Gastrocnemius medialis (tissue), 4 donors: ENCODE results near the gene TEK. TPM values are rescaled to one million over a fixed set of nuclear protein-coding genes. Genes with fewer than 3 reads are reported as not detected.

Source experiments
- ATAC-seq, 2 donors: fragments of 150-250 bp; one replicate each; pipeline ENCODE4 v1.9.1; 2016
- DNase-seq, 2 donors: peaks; one replicate each; pipeline ENCODE4 v3.0.0-alpha.2; 2019
- H3K27ac ChIP-seq, 4 donors: fragments of 200-600 bp; sonication (generic); 1 replicate in 1 of 4; 2 replicates in 3 of 4; pipeline ENCODE4 v1.5.1; 2016 to 2018; ENCODE audit warnings: mild to moderate bottlenecking in 2 of 4, moderate library complexity in 1 of 4
- H3K27me3 ChIP-seq, 3 donors: fragments of 200-600 bp; sonication (generic) in 2 of 3; 1 replicate in 1 of 3; 2 replicates in 2 of 3; pipeline versions ENCODE4 v1.5.1 to v1.6.0; 2016 to 2019; ENCODE audit warnings: mild to moderate bottlenecking in 1 of 3, moderate library complexity in 1 of 3
- H3K36me3 ChIP-seq, 2 donors: fragments of 200-600 bp; sonication (generic) in 1 of 2; one replicate each; pipeline ENCODE4 v1.5.1; 2017 to 2018
- H3K4me1 ChIP-seq, 2 donors: fragments of 200-600 bp; sonication (generic) in 1 of 2; one replicate each; pipeline ENCODE4 v1.5.1; 2016 to 2017; ENCODE audit warnings: mild to moderate bottlenecking in 2 of 2
- H3K4me3 ChIP-seq, 4 donors: fragments of 200-600 bp; sonication (generic) in 3 of 4; 1 replicate in 1 of 4; 2 replicates in 3 of 4; pipeline ENCODE4 v1.5.1; 2016 to 2019; ENCODE audit warnings: mild to moderate bottlenecking in 2 of 4
- H3K9me3 ChIP-seq, 3 donors: fragments of 200-600 bp; sonication (generic) in 2 of 3; 1 replicate in 1 of 3; 2 replicates in 2 of 3; pipeline ENCODE4 v1.5.1; 2016 to 2019
- in situ Hi-C, 4 donors: fragments of 200-750 bp; cut with MboI; loops; one replicate each; pipeline versions ENCODE4 v1.15.0 to v1.8.0; 2017; ENCODE audit warnings: low sequenced_read_pairs in 4 of 4
- intact Hi-C: fragments of 100-400 bp; cut with DNase I; formaldehyde crosslinking; loops from one replicate; pipeline ENCODE4 v1.15.1; 2023; ENCODE audit warnings: low total_unique reads
- total RNA-seq, 4 donors: library from RNA; depleted of rRNA; stranded (reverse); fragments of >200 nt; gene quantifications; one replicate each; pipeline versions ENCODE4 v1.1.0 to v1.2.3, GENCODE V29; 2016
- TF ChIP-seq, protein P1 (sequence below), 5 experiments: fragments of 450-650 bp in 3 of 5; fragments of 200-600 bp in 2 of 5; sonication (generic) in 2 of 5; IDR thresholded peaks in 4 of 5; conservative IDR thresholded peaks in 1 of 5; 1 replicate in 4 of 5; 2 replicates in 1 of 5; pipeline ENCODE4 v1.5.1; 2016 to 2019; ENCODE audit warnings: antibody characterized with exemption in 5 of 5, mild to moderate bottlenecking in 3 of 5, moderate library complexity in 3 of 5

Gene TEK
- total RNA-seq, 4 donors from 2014 or later, result 8.1 to 9.0 (median 8.4) TPM

DNA sequence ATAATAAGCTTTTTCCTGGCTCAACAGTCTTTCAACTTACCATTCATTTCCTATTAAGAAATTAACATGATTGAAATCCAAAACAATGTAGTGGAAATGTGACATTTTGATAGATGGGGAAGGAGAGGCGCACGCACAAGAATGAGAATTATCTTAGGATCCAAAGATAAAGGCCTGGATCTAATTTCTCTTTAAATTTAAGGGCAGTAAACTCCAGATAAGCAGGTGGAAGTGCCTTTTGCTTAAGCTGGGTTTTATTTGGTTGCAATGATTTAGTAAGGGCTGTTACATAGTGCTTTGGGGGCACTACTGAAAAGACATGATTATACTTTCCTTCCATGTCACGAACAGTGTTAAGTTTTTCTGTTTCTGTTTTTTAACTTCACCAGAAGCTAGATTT lies 170.6 kb downstream of the TEK start:
- TF ChIP-seq, protein P1, sequence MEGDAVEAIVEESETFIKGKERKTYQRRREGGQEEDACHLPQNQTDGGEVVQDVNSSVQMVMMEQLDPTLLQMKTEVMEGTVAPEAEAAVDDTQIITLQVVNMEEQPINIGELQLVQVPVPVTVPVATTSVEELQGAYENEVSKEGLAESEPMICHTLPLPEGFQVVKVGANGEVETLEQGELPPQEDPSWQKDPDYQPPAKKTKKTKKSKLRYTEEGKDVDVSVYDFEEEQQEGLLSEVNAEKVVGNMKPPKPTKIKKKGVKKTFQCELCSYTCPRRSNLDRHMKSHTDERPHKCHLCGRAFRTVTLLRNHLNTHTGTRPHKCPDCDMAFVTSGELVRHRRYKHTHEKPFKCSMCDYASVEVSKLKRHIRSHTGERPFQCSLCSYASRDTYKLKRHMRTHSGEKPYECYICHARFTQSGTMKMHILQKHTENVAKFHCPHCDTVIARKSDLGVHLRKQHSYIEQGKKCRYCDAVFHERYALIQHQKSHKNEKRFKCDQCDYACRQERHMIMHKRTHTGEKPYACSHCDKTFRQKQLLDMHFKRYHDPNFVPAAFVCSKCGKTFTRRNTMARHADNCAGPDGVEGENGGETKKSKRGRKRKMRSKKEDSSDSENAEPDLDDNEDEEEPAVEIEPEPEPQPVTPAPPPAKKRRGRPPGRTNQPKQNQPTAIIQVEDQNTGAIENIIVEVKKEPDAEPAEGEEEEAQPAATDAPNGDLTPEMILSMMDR (IDR thresholded peaks at IDR 0.05 in 4 of 5, conservative IDR thresholded peaks at IDR 0.05 in 1 of 5), result no peak
- in situ Hi-C loops (loop anchor here (5.0 to 10.0 kb wide), 2 partner anchors 242 to 245 kb away; no protein-coding TSS in a partner anchor), intact Hi-C loops (loop anchor here (10.0 kb wide), 1 partner anchor 295 kb away; the partner anchor contains the start of gene C9orf72)
- Histone ChIP-seq H3K27me3 (no peaks in the 10 kb centered on the region), H3K36me3 (no peaks in the 10 kb centered on the region), H3K4me3 (no peak overlapping the region), H3K9me3 (no peaks in the 10 kb centered on the region), H3K4me1 (peaks cover 0 to 3% of the 10 kb centered on the region in 2 donors), H3K27ac (no peak overlapping the region)
- ATAC-seq, result no peak
- DNase-seq, result no peak

Other genes starting within 250 kb of the TEK start
- 10 to 100 TPM in 1 of 4 donors, 1 to 10 TPM in 3; 4.5 to 12.3 (median 6.8) TPM for gene CAAP1, start 216.4 kb upstream of the TEK start, total RNA-seq
- gene PLAA, start 162.0 kb upstream of the TEK start, total RNA-seq, result 100 to 1,000 TPM in 1 of 4 donors, 10 to 100 TPM in 3; 72.5 to 105 (median 83.8) TPM
- gene IFT74, start 152.8 kb upstream of the TEK start, total RNA-seq, result 10 to 100 TPM in 3 of 4 donors, 1 to 10 TPM in 1; 4.9 to 15.2 (median 13.0) TPM
- gene LRRC19, start 103.6 kb upstream of the TEK start, total RNA-seq, result under 1 TPM in 1 of 4 donors, not detected in 3; 0.22 TPM
- 1 to 10 TPM in 1 of 4 donors, not detected in 3; 1.0 TPM for gene EQTN, start 187.9 kb downstream of the TEK start, total RNA-seq